Trophoblast cell (in vitro differentiated cells and primary cell): ENCODE measurements around the gene LYPD6B.

Experiments used
- DNase-seq, 2 donors: peaks; one replicate each; pipeline ENCODE4 v3.0.0-alpha.2; 2016
- H2AFZ ChIP-seq: 2 replicates; pipeline ENCODE4 v1.6.1; 2013; ENCODE audit warnings: low read length, moderate library complexity, mild to moderate bottlenecking; ENCODE audit not compliant: insufficient read depth, poor library complexity
- H2AK5ac ChIP-seq: 2 replicates; pipeline ENCODE4 v1.6.1; 2013; ENCODE audit warnings: mild to moderate bottlenecking, low read length
- H2BK120ac ChIP-seq: 2 replicates; pipeline ENCODE4 v1.6.1; 2013; ENCODE audit warnings: low read length, mild to moderate bottlenecking, moderate library complexity; ENCODE audit not compliant: insufficient read depth, poor library complexity
- H2BK12ac ChIP-seq: 2 replicates; pipeline ENCODE4 v1.6.1; 2013; ENCODE audit warnings: mild to moderate bottlenecking, low read length, moderate library complexity
- H2BK5ac ChIP-seq: 2 replicates; pipeline ENCODE4 v1.6.1; 2013; ENCODE audit warnings: low read length, low read depth, moderate library complexity, mild to moderate bottlenecking; ENCODE audit not compliant: poor library complexity
- H3K14ac ChIP-seq: 2 replicates; pipeline ENCODE4 v1.6.1; 2013; ENCODE audit warnings: mild to moderate bottlenecking, low read length
- H3K18ac ChIP-seq: 2 replicates; pipeline ENCODE4 v1.6.1; 2013; ENCODE audit warnings: mild to moderate bottlenecking, low read length
- H3K23ac ChIP-seq: 2 replicates; pipeline ENCODE4 v1.6.1; 2013; ENCODE audit warnings: low read length
- H3K27ac ChIP-seq: 2 replicates; pipeline ENCODE4 v1.5.1; 2013; ENCODE audit warnings: low read depth, mild to moderate bottlenecking, inconsistent platforms, low read length, moderate library complexity
- H3K27me3 ChIP-seq: 2 replicates; pipeline ENCODE4 v1.6.1; 2013; ENCODE audit warnings: inconsistent platforms, mild to moderate bottlenecking, low read length, moderate library complexity; ENCODE audit not compliant: insufficient read depth
- H3K36me3 ChIP-seq, 2 experiments: 1 replicate in 1 of 2; 2 replicates in 1 of 2; pipeline ENCODE4 v1.6.1; 2013; ENCODE audit warnings: low read length in 2 of 2, mild to moderate bottlenecking in 2 of 2, moderate library complexity in 1 of 2; ENCODE audit not compliant: insufficient read depth in 2 of 2, control insufficient read depth in 1 of 2
- H3K4ac ChIP-seq: 2 replicates; pipeline ENCODE4 v1.6.1; 2013; ENCODE audit warnings: low read depth, mild to moderate bottlenecking, low read length, moderate library complexity
- H3K4me1 ChIP-seq, 2 experiments: 1 replicate in 1 of 2; 2 replicates in 1 of 2; pipeline ENCODE4 v1.6.1; 2013; ENCODE audit warnings: low read length in 2 of 2, mild to moderate bottlenecking in 2 of 2, moderate library complexity in 1 of 2; ENCODE audit not compliant: insufficient read depth in 2 of 2, control insufficient read depth in 1 of 2
- H3K4me2 ChIP-seq: 2 replicates; pipeline ENCODE4 v1.6.1; 2013; ENCODE audit warnings: inconsistent platforms, mild to moderate bottlenecking, low read length, moderate library complexity
- H3K4me3 ChIP-seq: 2 replicates; pipeline ENCODE4 v1.5.1; 2013; ENCODE audit warnings: mild to moderate bottlenecking, low read depth, low read length, inconsistent platforms
- H3K79me1 ChIP-seq: one replicate; pipeline ENCODE4 v1.6.1; 2013; ENCODE audit warnings: low read length
- H3K79me2 ChIP-seq: 2 replicates; pipeline ENCODE4 v1.6.1; 2013; ENCODE audit warnings: low read length, mild to moderate bottlenecking; ENCODE audit not compliant: control insufficient read depth, insufficient read depth, poor library complexity
- H3K9ac ChIP-seq: 2 replicates; pipeline ENCODE4 v1.6.1; 2013; ENCODE audit warnings: mild to moderate bottlenecking, low read length
- H3K9me3 ChIP-seq: 2 replicates; pipeline ENCODE4 v1.6.1; 2013; ENCODE audit warnings: low read depth, mild to moderate bottlenecking, control low read depth, inconsistent platforms, low read length; ENCODE audit not compliant: insufficient read depth
- H4K12ac ChIP-seq: 2 replicates; pipeline ENCODE4 v1.6.1; 2013; ENCODE audit warnings: low read depth, mild to moderate bottlenecking, low read length, moderate library complexity
- H4K8ac ChIP-seq: 2 replicates; pipeline ENCODE4 v1.6.1; 2013; ENCODE audit warnings: low read depth, mild to moderate bottlenecking, low read length, moderate library complexity
- H4K91ac ChIP-seq: one replicate; pipeline ENCODE4 v1.6.1; 2013; ENCODE audit warnings: low read depth, mild to moderate bottlenecking, low read length, moderate library complexity
- WGBS: extraction: QIAGEN DNeasy Blood & Tissue Kit; methylation state at CpG from one replicate; pipeline ENCODE4 v1.1.7; 2013; ENCODE audit warnings: missing lambda C conversion rate; ENCODE audit not compliant: insufficient read length, insufficient coverage; ENCODE audit errors: extremely low coverage; 5-methylcytosine and 5-hydroxymethylcytosine counted together

LYPD6B gene

DNA sequence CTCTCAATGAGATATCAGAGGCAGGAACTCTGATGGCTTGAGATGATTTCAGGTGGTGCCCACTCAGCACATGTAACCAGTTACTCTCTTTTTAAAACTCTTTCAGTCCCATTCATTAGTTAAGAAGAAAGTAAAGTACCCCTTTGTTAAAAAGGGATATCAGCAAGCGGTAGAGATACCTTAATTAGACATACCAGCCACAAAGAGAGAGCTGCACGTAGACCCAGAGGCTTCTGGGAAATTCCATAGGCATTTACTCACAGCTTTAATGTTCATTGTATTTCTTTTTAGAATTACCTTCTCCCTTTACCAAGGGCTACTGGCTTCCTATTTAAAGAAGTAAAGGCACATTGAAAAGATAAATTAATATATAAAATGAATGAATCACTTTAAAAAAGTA lies 63.3 kb downstream of the LYPD6B start:
- no peak overlapping the region for H3K18ac ChIP-seq
- H4K12ac ChIP-seq = no peak overlapping the region
- H3K14ac ChIP-seq = peak overlapping the region; percentile 5
- H3K4me1 ChIP-seq = peaks cover 7 to 16% of the 10 kb centered on the region in 2 experiments
- H4K91ac ChIP-seq = peak overlapping the region; percentile 50
- H3K23ac ChIP-seq = no peak overlapping the region
- H2BK5ac ChIP-seq = peak overlapping the region; percentile 49
- peaks cover 6% of the 10 kb centered on the region for H3K79me1 ChIP-seq
- H3K9ac ChIP-seq = no peak overlapping the region
- no peaks in the 10 kb centered on the region for H3K27me3 ChIP-seq
- H2AK5ac ChIP-seq = no peak overlapping the region
- H2BK12ac ChIP-seq = no peak overlapping the region
- H3K9me3 ChIP-seq = peaks cover 1% of the 10 kb centered on the region
- no peak for DNase-seq
- H3K36me3 ChIP-seq = peaks cover 0 to 2% of the 10 kb centered on the region in 2 experiments
- H3K4me3 ChIP-seq = no peak overlapping the region
- H3K4ac ChIP-seq = no peak overlapping the region
- H2AFZ ChIP-seq = no peak overlapping the region
- peak overlapping the region; percentile 4 for H2BK120ac ChIP-seq
- peak overlapping the region; percentile 51 for H3K27ac ChIP-seq
- WGBS = no CpG with 5 or more reads among the region's 2 CpGs
- H4K8ac ChIP-seq = peak overlapping the region; percentile 41
- no peak overlapping the region for H3K4me2 ChIP-seq
- no peaks in the 10 kb centered on the region for H3K79me2 ChIP-seq

DNA sequence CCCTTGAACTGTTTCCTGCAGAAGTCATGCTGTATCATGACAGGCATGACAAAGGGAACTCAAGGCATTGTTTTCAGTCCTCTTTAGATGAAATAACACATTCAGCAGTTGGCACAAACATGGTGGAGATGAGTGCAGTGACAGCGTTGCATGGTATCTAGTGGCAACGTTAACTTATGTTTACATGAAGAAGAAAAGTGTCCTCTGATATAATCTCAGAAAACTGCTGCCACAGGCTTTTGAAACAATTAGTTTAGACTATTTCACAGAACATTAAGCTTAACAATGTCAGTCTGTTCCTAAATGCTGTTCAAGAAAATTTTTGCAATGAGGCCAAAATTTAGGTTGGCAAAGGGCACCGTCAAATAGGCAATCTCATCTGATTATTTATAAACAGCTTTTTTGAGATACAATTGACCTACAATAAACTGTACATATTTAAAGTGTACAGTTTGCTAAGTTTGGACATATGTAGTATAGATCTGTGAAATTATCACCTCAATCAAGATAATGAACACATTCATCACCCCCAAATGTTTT lies 64.7 kb downstream of the LYPD6B start:
- H3K79me1 ChIP-seq = peaks cover 6% of the 10 kb centered on the region
- H3K4me3 ChIP-seq = no peak overlapping the region
- no peak overlapping the region for H3K18ac ChIP-seq
- H3K4me2 ChIP-seq = no peak overlapping the region
- H2BK12ac ChIP-seq = no peak overlapping the region
- H2AK5ac ChIP-seq = no peak overlapping the region
- no peaks in the 10 kb centered on the region for H3K9me3 ChIP-seq
- peak overlapping the region; percentile 81 for H3K23ac ChIP-seq
- peaks cover 0 to 1% of the 10 kb centered on the region in 2 experiments for H3K36me3 ChIP-seq
- no peak overlapping the region for H4K8ac ChIP-seq
- H2AFZ ChIP-seq = no peak overlapping the region
- no CpG with 5 or more reads among the region's 3 CpGs for WGBS
- no peak overlapping the region for H3K4ac ChIP-seq
- peaks cover 7 to 13% of the 10 kb centered on the region in 2 experiments for H3K4me1 ChIP-seq
- no peak overlapping the region for H4K91ac ChIP-seq
- no peak overlapping the region for H4K12ac ChIP-seq
- H2BK5ac ChIP-seq = no peak overlapping the region
- H3K79me2 ChIP-seq = no peaks in the 10 kb centered on the region
- H3K14ac ChIP-seq = no peak overlapping the region
- H3K9ac ChIP-seq = no peak overlapping the region
- no peak overlapping the region for H2BK120ac ChIP-seq
- DNase-seq = no peak
- no peaks in the 10 kb centered on the region for H3K27me3 ChIP-seq
- H3K27ac ChIP-seq = no peak overlapping the region

- no peak overlapping the region for H3K23ac ChIP-seq
- no peak overlapping the region for H3K4me2 ChIP-seq
- no peak overlapping the region for H4K91ac ChIP-seq
- no peak overlapping the region for H2BK12ac ChIP-seq
- H3K4me3 ChIP-seq = no peak overlapping the region
- DNase-seq = peak in 1 of 2 donors; percentile 47
- H2AK5ac ChIP-seq = no peak overlapping the region
- peaks cover 7 to 12% of the 10 kb centered on the region in 2 experiments for H3K4me1 ChIP-seq
- peaks cover 0 to 1% of the 10 kb centered on the region in 2 experiments for H3K36me3 ChIP-seq
- H3K4ac ChIP-seq = no peak overlapping the region
- H3K79me2 ChIP-seq = no peaks in the 10 kb centered on the region
- no peaks in the 10 kb centered on the region for H3K9me3 ChIP-seq
- no CpG with 5 or more reads among the region's 1 CpG for WGBS
- H3K18ac ChIP-seq = no peak overlapping the region
- H3K27me3 ChIP-seq = no peaks in the 10 kb centered on the region
- H2BK120ac ChIP-seq = no peak overlapping the region
- no peak overlapping the region for H4K12ac ChIP-seq
- H3K27ac ChIP-seq = no peak overlapping the region
- no peak overlapping the region for H2BK5ac ChIP-seq
- no peak overlapping the region for H3K14ac ChIP-seq
- peaks cover 5% of the 10 kb centered on the region for H3K79me1 ChIP-seq
- H2AFZ ChIP-seq = no peak overlapping the region
- H3K9ac ChIP-seq = no peak overlapping the region
- H4K8ac ChIP-seq = no peak overlapping the region
These were observed 65.7 kb downstream of the LYPD6B start for GRCh38 chr2:149104221-149104620.

- Histone ChIP-seq H3K27me3 (no peaks in the 10 kb centered on the region), H3K4ac (no peak overlapping the region), H3K9me3 (no peaks in the 10 kb centered on the region), H3K18ac (no peak overlapping the region), H3K4me1 (no peaks in the 10 kb centered on the region), H2BK12ac (no peak overlapping the region), H4K12ac (no peak overlapping the region), H2BK120ac (no peak overlapping the region), H2AFZ (no peak overlapping the region), H2AK5ac (no peak overlapping the region), H4K8ac (no peak overlapping the region), H3K4me2 (no peak overlapping the region), H3K14ac (no peak overlapping the region), H3K4me3 (no peak overlapping the region), H2BK5ac (no peak overlapping the region), H3K36me3 (peaks cover 0 to 1% of the 10 kb centered on the region in 2 experiments), H3K9ac (no peak overlapping the region), H3K79me1 (no peaks in the 10 kb centered on the region), H3K79me2 (no peaks in the 10 kb centered on the region), H4K91ac (no peak overlapping the region), H3K27ac (no peak overlapping the region), H3K23ac (no peak overlapping the region)
- no peak for DNase-seq
- no CpG with 5 or more reads among the region's 1 CpG for WGBS
These were observed 73.6 kb downstream of the LYPD6B start for GRCh38 chr2:149112068-149112467.
